CD4-positive, alpha-beta T cell treated with Interleukin-6 at 100 ng/mL for 8 hours (primary cell): ENCODE data around the gene ORC1.

Experiments
- DNase-seq: peaks from one replicate; pipeline ENCODE4 v3.0.0-alpha.2; 2020; ENCODE audit warnings: mixed read lengths, low spot score

Gene ORC1

DNA sequence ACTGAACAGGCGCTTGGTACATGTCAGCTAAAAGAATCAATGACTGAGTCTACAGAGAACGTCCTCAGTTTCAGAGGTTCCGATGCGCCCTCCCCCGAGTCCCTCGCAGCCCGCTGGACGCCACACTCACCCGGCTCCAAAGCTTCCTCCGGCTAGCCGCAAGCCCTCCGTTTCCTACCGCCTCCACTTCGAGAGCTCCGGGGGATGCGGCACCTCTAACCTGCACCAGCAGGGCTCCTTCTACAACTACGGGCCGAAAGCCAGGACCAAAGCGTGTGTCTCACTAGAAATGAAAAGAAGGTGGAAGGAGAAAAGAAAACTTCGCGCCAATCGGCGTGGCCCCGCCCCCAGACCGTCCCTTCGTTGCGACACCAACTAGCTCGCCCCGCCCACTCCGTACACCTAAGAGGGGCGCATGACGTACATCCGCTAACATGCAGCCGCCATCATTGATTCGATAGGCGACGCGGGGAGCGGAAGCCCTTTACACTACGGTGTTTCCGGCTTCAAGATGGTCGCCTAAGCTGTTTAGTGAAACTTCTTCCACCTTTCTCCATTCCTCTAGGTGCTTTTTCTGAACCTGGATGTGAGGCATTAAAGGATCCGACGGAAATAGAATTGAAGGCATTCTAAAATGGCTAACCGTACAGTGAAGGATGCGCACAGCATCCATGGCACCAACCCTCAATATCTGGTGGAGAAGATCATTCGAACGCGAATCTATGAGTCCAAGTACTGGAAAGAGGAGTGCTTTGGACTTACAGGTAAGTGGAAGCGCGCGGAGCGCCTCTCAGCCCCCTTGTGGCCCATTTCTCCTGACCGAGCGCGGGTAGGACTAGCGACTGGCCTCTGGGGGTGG lies at the start of gene ORC1, which contains the start of gene PRPF38A:
TSS of gene ORC1 (minus strand) at position 308 of the 859 bp plus-strand sequence. CDS start 2,200 bp downstream, outside the sequence.
TSS of gene PRPF38A (plus strand) at position 487 of the 859 bp plus-strand sequence. CDS start at position 635, 148 bp downstream.
- peak; percentile 96 for DNase-seq

DNA sequence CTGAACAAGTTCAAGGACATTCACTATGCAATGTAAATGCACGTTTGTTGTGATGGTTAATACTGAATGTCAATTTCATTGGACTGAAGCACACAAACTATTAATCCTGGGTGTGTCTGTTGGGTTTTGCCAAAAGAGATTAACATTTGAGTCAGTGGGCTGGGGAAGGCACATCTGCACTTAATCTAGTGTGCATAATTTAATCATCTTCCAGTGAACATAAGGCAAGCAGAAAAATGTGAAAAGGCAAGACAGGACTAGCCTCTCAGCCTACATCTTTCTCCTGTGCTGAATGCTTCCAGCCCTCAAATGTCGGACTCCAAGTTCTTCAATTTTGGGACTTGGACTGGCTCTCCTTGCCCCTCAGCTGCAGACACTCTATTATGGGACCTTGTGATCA lies 40.2 kb upstream of the ORC1 start:
- DNase-seq, result no peak

GRCh38 chr1:52439976-52440375 lies 35.8 kb upstream of the ORC1 start:
- DNase-seq, result no peak

GRCh38 chr1:52436817-52437216 lies 32.6 kb upstream of the ORC1 start:
- no peak for DNase-seq

GRCh38 chr1:52435650-52436049 lies 31.4 kb upstream of the ORC1 start:
- no peak for DNase-seq

DNA sequence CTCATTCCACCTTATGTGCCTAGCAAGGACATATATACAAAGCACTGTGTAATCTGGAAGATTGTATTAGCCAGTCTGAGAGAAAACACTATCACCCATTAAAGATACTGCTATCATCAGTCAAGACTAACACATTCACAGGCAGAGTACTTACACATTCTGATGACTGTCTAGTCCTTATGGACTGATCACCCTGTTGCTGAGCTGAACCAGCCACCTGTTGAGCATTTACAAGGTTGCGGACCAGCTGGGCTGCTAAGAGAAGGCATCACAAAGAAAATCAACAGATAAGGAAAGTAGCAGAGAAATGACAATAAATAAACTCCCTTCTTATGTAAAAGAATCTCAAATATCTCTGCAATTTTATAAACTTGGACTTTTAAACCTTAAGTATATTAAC lies 31.0 kb upstream of the ORC1 start:
- DNase-seq, result no peak

- no peak for DNase-seq
Measured at GRCh38 chr1:52432807-52433206, 28.6 kb upstream of the ORC1 start.

DNA sequence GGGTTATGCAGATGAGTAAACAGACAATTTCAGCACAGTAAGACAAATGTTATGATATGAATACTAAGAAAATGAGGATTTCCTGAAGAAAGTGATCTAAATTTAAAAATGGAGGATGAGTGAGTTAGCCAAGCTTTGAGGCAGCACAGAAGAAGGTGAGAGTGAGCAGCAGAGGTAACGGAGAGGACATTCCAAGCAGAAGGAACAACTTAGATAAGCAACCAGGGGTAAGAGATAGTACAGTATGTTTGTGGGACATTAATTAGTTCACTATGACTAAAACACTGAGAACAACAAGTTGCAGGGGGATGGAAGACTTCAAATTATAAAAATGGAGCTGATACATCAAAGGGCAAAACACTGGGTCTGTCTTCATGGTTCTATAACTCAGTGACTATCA lies 22.9 kb upstream of the ORC1 start:
- DNase-seq, result no peak

DNA sequence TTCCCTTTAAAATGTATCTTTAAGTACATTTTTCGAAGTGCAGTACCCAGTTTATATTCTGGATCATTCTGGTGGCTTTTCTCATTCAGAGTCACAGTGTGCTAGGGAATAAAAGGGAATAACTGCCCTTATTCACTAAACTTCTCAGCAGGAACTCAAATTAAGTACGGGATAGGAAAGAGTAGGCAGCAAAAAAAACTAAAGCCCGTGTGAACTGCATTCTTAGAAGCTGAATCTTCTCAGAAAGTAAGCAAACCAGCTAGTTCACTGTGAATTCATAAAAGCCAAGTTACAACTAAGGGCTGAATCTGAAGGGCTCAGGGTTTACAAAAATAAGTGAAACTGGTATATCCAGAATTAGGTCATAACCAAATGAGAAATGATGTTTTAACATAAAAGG lies 22.1 kb upstream of the ORC1 start:
- DNase-seq, result no peak

DNA sequence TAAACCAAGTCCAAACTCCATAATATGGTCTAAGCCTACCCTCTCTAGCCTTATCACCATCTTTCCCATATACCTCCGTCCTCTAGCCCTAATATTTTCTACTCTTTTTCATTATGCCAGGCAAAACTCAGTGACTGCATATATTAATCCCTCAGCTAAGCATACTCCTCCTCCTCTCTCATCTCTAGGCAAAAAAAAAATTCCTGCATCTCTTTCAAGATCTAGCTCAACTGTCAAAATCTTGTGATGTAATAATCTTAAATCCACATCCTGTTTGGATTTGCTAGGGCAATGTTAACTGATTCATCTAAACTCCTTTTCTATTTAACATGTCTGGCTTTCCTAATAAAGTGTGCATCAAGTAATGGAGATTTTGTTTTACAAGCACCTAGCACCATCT lies 20.6 kb upstream of the ORC1 start:
- no peak for DNase-seq

DNA sequence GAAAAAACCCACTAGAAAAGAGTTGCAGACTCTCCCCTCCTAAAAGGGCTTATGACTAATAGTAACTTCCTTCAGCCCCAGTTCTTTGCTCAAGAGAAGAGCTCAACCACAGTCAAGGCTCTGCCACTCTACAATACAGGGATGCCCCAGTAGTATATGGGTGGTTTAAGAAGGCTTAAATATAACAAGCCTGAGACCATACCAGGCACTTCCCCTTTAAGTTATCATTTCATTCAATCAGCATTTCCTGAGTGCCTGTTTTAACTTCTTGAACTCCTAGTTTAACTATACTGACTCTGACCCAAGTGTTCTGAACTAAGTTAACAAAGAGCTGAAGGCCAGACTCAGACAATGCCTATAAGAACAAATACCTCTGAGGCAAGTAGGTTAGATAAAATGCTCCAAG lies 20.0 kb upstream of the ORC1 start:
- peak; percentile 68 for DNase-seq

DNA sequence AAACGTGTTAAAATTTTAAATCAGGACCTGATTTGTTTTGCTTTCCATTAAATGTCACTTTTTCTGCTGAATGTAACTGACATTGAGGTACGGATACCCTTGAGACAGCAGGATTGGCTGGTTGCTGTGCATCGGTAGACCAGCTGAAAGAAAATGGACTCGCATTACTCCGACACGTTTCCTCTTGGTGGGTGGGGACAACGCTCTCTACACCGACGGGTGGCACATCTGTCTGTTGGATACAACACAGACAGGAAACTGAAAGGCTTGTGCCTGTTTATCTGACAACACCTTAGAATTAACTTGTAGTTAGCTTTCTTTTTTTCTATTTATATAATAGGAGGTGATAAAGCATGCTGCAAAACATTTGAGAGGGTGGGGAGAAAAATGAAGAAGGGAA lies 19.5 kb upstream of the ORC1 start:
- DNase-seq, result peak; percentile 81

DNA sequence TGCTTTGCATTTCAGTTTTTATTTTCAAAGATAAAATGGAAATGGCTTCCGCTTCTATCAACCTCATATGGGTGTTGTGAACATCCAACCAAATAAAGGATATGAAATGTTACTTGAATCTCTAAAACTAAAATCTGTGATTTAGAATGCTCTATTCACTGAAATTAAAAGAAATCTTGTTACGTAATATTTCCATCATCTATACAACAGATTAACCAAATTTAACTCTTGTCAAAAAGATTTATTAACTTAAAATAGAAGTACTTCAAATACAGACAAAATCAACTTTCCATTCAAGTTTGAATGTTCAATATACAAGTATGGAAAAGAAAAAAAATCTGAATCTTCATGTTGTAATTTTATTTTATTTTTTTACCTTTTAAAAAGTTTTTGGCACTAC lies 18.8 kb upstream of the ORC1 start:
- no peak for DNase-seq

DNA sequence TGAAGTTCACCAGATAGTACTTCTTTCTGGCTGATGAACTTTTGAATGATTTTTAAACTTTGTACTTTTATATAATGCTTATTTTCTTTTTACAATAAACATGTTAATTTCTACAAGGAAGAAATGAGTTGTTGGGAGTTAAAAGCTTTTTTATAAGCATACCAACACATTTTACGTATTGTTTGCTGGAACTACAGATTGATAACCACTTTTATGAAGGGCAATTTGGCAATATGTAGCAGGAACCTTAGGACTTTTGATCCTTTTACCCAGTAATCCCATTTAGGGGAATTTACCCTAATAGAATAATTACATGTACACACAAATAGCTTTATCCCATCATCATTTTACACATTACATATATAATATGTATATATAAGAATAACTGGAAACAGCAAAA lies 16.5 kb upstream of the ORC1 start:
- DNase-seq, result no peak

- DNase-seq, result no peak
Measured at GRCh38 chr1:52416811-52417210, 12.6 kb upstream of the ORC1 start.

GRCh38 chr1:52414942-52415341 lies 10.7 kb upstream of the ORC1 start:
- DNase-seq, result no peak

GRCh38 chr1:52413410-52413989 lies 9.3 kb upstream of the ORC1 start:
- DNase-seq, result no peak

DNA sequence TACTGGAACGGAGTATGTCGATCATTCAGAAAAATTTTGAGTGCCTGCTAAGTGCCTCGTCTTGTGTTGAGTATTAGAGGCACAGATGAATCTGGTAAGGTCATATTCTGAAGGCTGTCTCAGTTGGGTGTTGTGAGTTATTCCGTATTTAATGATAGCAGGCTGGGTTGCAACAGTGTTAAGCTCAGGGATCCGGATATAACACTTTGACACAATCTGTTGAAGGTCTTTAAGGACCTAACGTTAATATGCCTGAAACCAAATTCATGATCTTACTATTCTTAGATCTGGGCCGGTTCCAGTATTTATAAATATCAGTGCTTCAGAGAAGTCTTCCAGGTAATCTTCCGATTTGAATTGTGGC lies 734 bp upstream of the ORC1 start:
- DNase-seq, result no peak

GRCh38 chr1:52403566-52404115 lies 582 bp downstream of the ORC1 start:
- DNase-seq, result peak; percentile 23

DNA sequence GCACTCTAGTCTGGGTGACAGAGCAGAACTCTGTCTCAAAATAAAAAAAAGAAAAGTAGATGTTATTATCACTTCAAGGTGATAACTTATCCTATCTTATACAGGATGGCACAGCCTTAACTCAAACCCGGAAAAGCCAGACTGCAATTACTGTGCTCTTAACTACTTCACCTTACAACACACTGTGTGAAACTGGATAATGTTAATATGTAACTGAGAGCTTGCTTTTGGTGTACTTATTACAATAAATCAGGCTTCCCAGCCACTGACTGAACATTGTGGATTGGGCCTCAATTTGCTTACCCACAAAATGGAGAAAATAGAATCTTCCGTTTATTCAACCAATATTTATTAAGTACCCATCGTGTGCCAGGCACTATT lies 1.4 kb downstream of the ORC1 start:
- no peak for DNase-seq

GRCh38 chr1:52400131-52400530 lies 4.1 kb downstream of the ORC1 start:
- no peak for DNase-seq

DNA sequence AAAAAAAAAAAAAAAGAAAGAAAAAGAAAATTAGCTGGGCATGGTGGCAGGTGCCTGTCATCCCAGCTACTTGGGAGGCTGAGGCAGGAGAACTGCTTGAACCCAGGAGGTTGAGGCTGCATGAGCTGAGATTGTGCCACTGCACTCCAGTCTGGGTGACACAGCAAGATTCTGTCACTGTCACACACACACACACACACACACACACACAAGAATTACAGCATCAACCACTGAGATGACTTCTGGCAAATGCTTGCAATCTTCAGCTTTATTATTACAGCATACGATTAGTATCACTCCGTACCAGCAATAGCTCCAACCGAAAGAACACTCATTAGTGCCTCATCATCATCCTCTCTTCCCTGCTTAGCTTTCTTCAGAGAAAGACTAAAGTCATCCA lies 4.6 kb downstream of the ORC1 start:
- no peak for DNase-seq

DNA sequence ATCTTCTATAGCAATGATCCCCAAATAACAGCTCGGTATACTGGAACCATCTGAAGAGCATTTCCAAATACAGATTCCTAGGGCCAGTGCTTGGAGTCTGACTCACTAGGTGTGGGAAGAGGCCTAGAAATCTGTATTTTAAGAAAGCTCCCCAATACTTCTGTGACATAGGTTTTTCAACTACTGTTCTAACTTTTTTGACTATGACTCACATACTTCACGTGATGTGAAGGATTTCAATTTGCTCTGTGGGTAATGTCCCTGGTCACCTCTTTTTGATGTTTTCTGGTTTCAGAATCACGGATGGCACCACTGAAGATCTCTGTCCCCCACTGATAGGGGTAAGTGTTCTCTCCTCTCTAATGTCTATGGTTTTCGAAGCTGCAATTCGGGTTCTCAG lies 11.0 kb downstream of the ORC1 start:
- no peak for DNase-seq
